GM19438 (cell line): ENCODE measurements around the gene CCDC102B.
"Not testable (repeated sequence)": the region's sequence is repeated elsewhere in the genome, so short reads cannot be mapped to it uniquely, and the experiment has no call there.

Experiments used
- ATAC-seq: cut with Tn5 transposase; IDR thresholded peaks from one replicate; pipeline ENCODE4 v1.9.1; 2021; ENCODE audit warnings: low read depth; ENCODE audit not compliant: unreplicated experiment

Gene CCDC102B

DNA sequence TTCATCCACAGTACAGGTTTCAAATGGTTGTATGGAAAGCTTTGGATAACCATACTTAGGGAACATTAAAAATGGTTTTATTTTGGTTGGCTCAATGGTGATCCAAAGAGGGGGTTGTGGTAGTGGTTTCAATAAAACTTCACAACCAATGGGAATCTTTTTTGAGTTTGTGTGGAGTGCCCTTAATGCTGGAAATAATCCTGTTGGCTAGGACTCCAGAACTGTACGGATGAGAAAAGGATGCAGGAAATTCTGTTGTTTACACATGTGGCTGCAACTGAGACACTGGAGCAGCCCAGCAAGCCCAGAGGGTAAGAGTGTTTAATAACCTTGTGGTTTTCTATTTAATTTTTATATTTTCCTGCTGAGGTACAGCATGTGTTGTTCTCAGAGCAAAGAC, at the start of gene CCDC102B:
Gene CCDC102B (plus strand): TSS at position 210 of the 400 bp plus-strand sequence. CDS start 38,684 bp downstream, outside the sequence.
- ATAC-seq = no peak

- no peak for ATAC-seq
Measured at GRCh38 chr18:68757126-68757525, 40.8 kb upstream of the CCDC102B start.

- no peak for ATAC-seq
Measured at GRCh38 chr18:68759308-68759707, 38.6 kb upstream of the CCDC102B start.

GRCh38 chr18:68763083-68763482, 34.8 kb upstream of the CCDC102B start:
- ATAC-seq = no peak

GRCh38 chr18:68764016-68764415, 33.9 kb upstream of the CCDC102B start:
- no peak for ATAC-seq

DNA sequence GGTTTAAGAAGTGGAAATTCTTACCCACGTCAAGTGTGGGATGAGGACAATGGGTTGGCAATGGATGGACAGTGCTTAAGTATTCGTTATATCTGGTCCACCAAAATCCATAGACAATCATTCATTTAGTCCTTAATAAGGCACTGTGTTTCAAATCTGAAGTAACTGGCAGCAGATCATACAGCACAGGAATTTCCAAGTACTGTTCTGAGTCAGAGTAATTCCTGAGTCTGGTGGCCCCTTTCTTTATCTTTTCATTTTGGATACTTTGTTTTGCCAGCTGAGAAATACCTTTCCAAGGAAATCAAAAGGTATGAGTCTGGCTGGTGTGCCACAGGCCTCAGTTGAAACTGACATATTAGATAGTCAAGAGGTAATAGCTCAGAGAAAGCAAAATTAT, 31.4 kb upstream of the CCDC102B start:
- no peak for ATAC-seq

GRCh38 chr18:68769461-68769860, 28.4 kb upstream of the CCDC102B start:
- ATAC-seq = no peak

- ATAC-seq = no peak
Measured at GRCh38 chr18:68772268-68772667, 25.6 kb upstream of the CCDC102B start.

- ATAC-seq = no peak
Measured at GRCh38 chr18:68778280-68778886, 19.5 kb upstream of the CCDC102B start.

GRCh38 chr18:68779169-68779568, 18.7 kb upstream of the CCDC102B start:
- no peak for ATAC-seq

- no peak for ATAC-seq
Measured at GRCh38 chr18:68780802-68781635, 16.9 kb upstream of the CCDC102B start.

GRCh38 chr18:68783506-68783905, 14.4 kb upstream of the CCDC102B start:
- ATAC-seq = no peak

GRCh38 chr18:68784071-68784470, 13.8 kb upstream of the CCDC102B start:
- no peak for ATAC-seq

GRCh38 chr18:68790290-68790689, 7.6 kb upstream of the CCDC102B start:
- not testable (repeated sequence) for ATAC-seq

- ATAC-seq = no peak
Measured at GRCh38 chr18:68791801-68792200, 6.1 kb upstream of the CCDC102B start.

- ATAC-seq = no peak
Measured at GRCh38 chr18:68793951-68794350, 3.9 kb upstream of the CCDC102B start.

DNA sequence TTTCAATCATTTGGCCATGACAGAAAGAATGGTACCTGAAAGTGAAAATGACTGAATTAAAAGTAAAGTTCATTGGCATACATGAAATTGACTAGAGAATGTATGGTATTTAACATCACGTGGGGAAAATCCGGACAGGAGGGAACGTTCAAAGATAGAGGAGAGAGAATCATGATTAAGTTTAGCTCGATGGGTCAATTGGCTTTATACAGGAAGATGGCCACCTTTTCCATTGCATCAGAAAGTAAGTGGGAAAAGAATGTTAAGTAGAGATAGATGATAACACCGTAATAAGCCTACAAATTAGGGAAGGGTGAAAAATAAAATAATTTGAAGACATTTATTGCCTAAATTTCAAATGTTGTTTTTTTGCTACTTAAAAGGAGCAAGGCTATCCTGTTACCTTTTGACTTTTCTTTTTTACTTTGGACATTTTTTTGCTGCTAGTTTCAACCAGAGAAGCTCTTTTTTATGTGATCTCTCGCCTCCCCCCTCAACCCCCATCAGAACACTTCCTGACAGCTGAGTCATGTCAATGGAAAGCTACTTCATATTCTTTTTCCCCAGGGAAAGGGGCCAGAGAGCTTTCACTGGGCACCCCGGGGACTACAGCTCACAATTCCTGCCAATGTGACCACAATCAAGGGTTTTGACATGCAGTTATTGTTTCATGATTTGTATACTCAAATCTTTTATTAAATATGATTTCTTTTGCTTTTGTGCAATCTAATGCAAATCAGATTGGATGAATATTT, 767 bp upstream of the CCDC102B start:
- no peak for ATAC-seq

DNA sequence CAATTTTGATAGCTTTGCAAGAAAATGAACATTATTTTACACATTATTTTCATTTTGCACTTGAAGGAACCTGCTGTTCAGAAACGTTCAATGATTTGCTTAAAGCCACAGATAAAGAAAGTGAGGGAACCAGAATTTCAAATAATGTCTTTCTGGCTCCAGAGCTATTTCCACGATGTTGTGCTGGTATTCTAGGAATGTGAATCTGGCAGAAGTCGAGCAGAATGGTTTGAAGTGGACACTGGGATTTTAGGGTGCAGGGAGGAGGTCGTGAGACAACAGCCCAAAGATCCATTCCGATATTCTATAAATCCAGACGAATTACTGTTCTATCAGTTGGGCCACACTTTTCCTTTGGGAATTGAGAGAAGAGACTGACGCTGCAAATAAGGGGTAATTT, 2.2 kb downstream of the CCDC102B start:
- ATAC-seq = no peak

DNA sequence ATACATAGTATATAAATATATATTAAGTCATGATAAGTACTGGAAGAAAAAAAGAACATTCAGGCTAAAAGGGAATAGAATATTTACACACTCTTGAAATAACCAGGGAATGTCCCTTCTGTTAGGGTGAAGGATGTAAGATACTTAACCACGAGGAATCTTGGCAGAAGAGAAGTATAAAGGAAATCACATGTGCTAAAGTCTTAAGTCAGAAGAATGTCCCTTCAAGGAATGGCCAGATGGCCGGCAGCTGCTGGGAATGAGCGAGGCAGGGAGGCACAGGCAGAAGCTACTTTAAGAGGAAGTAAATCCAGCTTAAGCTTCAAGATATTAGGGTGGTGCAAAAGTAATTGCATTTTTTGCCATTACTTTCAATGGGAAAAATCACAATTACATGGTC, 5.5 kb downstream of the CCDC102B start:
- ATAC-seq = no peak

GRCh38 chr18:68817584-68817983, 19.7 kb downstream of the CCDC102B start:
- ATAC-seq = no peak

DNA sequence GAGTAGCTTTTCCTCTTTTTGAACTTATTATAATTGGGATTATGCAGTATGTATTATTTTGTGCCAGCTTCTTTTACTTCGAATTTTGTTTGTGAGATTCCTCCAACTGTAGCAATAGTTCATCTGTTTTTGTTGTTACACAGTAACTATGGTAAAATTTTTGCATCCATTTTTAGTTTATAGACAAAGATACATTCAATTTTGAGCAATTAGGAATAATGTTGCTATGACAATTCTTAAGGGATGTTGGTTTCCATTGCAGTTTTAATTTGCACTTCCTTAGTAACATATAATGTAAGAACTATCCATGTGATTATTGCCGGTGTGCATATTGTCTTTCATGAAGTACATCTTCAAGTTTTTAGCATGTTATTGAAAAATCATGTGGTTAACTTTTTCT, 20.7 kb downstream of the CCDC102B start:
- ATAC-seq = no peak
